Fibroblast of lung (primary cell): ENCODE measurements around the gene NFATC3.

Source experiments
- EZH2 ChIP-seq: IDR thresholded peaks from 2 replicates; pipeline ENCODE4 v1.5.1; 2012; ENCODE audit warnings: low read length, control low read depth, mild to moderate bottlenecking; ENCODE audit errors: missing control alignments
- TF ChIP-seq, protein P1 (sequence below), 2 donors: IDR thresholded peaks in 1 of 2; conservative IDR thresholded peaks in 1 of 2; 1 replicate in 1 of 2; 2 replicates in 1 of 2; pipeline ENCODE4 v1.5.1; 2011 to 2012; ENCODE audit warnings: low read length in 2 of 2, control low read depth in 1 of 2, inconsistent platforms in 1 of 2, low read depth in 1 of 2, mild to moderate bottlenecking in 1 of 2

DNA sequence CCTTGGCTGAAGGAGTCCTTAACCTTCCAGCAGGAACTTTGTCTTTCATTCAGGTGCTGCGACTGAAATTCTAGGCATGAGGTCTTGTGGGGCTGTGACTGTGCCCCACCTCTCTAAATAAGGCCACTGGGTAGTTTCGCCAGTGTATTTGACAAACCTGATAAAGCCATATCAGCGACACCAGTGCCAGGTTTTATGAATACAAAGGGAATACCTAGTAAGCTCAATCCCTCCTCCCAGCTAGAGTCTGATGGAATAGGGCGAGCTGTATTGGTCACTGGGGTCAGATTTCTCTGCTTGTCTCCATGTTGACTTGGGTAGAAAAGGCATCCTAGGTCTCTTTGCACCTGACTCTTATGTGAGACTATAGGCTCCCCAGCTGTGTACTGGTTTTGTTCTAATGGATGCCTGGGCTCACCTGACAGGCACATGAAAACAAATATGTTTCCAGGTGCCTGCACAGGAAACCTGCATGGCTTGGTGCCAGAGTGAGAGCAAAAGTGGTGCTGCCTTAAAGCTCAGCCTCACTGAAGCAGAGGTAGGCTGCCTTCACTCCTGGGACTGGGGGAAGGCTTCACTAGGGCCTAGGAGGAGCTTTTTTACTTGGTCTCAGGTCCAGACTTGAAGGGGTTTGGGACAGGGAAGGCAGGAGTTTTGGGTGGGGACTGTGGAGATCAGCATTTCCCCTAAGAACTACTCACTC is 187.5 kb downstream of the NFATC3 start:
- TF ChIP-seq, protein P1, sequence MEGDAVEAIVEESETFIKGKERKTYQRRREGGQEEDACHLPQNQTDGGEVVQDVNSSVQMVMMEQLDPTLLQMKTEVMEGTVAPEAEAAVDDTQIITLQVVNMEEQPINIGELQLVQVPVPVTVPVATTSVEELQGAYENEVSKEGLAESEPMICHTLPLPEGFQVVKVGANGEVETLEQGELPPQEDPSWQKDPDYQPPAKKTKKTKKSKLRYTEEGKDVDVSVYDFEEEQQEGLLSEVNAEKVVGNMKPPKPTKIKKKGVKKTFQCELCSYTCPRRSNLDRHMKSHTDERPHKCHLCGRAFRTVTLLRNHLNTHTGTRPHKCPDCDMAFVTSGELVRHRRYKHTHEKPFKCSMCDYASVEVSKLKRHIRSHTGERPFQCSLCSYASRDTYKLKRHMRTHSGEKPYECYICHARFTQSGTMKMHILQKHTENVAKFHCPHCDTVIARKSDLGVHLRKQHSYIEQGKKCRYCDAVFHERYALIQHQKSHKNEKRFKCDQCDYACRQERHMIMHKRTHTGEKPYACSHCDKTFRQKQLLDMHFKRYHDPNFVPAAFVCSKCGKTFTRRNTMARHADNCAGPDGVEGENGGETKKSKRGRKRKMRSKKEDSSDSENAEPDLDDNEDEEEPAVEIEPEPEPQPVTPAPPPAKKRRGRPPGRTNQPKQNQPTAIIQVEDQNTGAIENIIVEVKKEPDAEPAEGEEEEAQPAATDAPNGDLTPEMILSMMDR (conservative IDR thresholded peaks at IDR 0.05 in 1 of 2, IDR thresholded peaks at IDR 0.05 in 1 of 2; ENCODE audit: low read depth in 1 of 2, low read length in 2 of 2), result no peak
- TF ChIP-seq EZH2, result no peak
